Transverse colon (tissue), 4 donors: ENCODE measurements around the gene MARK2. TPM values are rescaled to one million over a fixed set of nuclear protein-coding genes. Genes with fewer than 3 reads are reported as not detected.
A peak's percentile ranks its signal among the peaks of the same experiment; 100 is the strongest.

Source experiments
- DNase-seq: peaks from one replicate; pipeline ENCODE4 v3.0.0-alpha.2; 2019
- H3K27ac ChIP-seq, 4 donors: fragments of 200-600 bp; sonication (generic); 2 replicates each; pipeline ENCODE4 v1.5.1; 2016 to 2018; ENCODE audit warnings: inconsistent platforms in 4 of 4
- H3K27me3 ChIP-seq: fragments of 200-600 bp; sonication (generic); 2 replicates; pipeline ENCODE4 v1.5.1; 2017; ENCODE audit warnings: inconsistent platforms
- H3K36me3 ChIP-seq, 4 donors: fragments of 200-600 bp; sonication (generic); 2 replicates each; pipeline ENCODE4 v1.5.1; 2017 to 2019; ENCODE audit warnings: inconsistent platforms in 4 of 4
- H3K4me1 ChIP-seq, 4 donors: fragments of 200-600 bp; sonication (generic); 2 replicates each; pipeline ENCODE4 v1.5.1; 2017 to 2020; ENCODE audit warnings: inconsistent platforms in 4 of 4
- H3K4me3 ChIP-seq, 4 donors: fragments of 200-600 bp; sonication (generic); 1 replicate in 1 of 4; 2 replicates in 3 of 4; pipeline versions ENCODE4 v1.5.1 to v1.6.1; 2017 to 2019; ENCODE audit warnings: inconsistent platforms in 4 of 4
- H3K9me3 ChIP-seq, 2 donors: fragments of 200-600 bp; sonication (generic); 2 replicates each; pipeline ENCODE4 v1.5.1; 2017 to 2019; ENCODE audit warnings: inconsistent platforms in 2 of 2
- EP300 ChIP-seq: sonication (generic); formaldehyde crosslinking; IDR thresholded peaks from one replicate; pipeline ENCODE4 v1.6.1; 2017; ENCODE audit warnings: antibody characterized with exemption, low read depth
- POLR2A ChIP-seq: fragments of 450-650 bp; IDR thresholded peaks from one replicate; pipeline ENCODE4 v1.6.1; 2016; ENCODE audit warnings: antibody characterized with exemption, mild to moderate bottlenecking, moderate library complexity
- POLR2AphosphoS5 ChIP-seq, 3 donors: sonication (generic); formaldehyde crosslinking; IDR thresholded peaks; one replicate each; pipeline ENCODE4 v1.6.1; 2016; ENCODE audit warnings: antibody characterized with exemption in 3 of 3
- WGBS, 2 donors: methylation state at CpG; one replicate each; pipeline ENCODE4 v1.1.5; 2018; ENCODE audit warnings: low coverage in 1 of 2; 5-methylcytosine and 5-hydroxymethylcytosine counted together
- in situ Hi-C, 4 donors: fragments of 200-750 bp; cut with MboI; loops; one replicate each; pipeline versions ENCODE4 v1.15.0 to v1.15.1; 2017; ENCODE audit warnings: low sequenced_read_pairs in 3 of 4, low pct_ligation_motif_present in 1 of 4, low pct_unique_long_range_greater_than_20kb in 1 of 4
- intact Hi-C: fragments of 100-400 bp; cut with DNase I; formaldehyde crosslinking; loops from one replicate; pipeline ENCODE4 v1.15.1; 2023; ENCODE audit warnings: low total_unique reads
- total RNA-seq, 4 donors: library from RNA; depleted of rRNA; stranded (reverse); fragments of >200 nt; gene quantifications; one replicate each; pipeline ENCODE4 v1.1.0, GENCODE V29; 2016
- TF ChIP-seq, protein P1 (sequence below), 5 experiments: fragments of 200-600 bp in 3 of 5; fragments of 450-650 bp in 2 of 5; sonication (generic) in 3 of 5; IDR thresholded peaks; 1 replicate in 2 of 5; 2 replicates in 3 of 5; pipeline ENCODE4 v1.5.1; 2016 to 2017; ENCODE audit warnings: antibody characterized with exemption in 5 of 5, inconsistent platforms in 3 of 5, mild to moderate bottlenecking in 2 of 5, moderate library complexity in 1 of 5

The MARK2 gene
- total RNA-seq, 4 donors from 2014 or later: 33.0 to 106 (median 77.8) TPM

DNA sequence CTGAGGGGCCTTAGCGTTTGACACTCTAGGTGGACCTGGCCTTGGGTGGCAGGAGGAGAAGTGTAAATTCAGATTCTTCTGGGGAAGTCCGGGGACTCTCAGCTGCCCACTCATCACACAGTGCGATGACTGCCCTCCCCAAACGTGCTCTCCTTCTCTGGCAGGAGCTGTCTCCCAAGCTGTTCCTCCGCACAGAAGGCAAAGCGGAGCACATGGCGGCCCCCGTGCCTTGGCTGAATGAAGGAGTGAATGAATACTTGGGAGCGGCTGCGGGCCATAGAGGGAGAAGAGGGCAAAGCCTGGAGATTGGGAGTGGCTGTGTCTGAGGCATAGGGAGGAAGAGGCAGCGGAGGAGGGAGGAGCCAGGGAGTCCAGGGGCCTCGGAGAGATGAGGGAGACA lies 93.0 kb downstream of the MARK2 start:
- DNase-seq: no peak
- in situ Hi-C loops (no loop called here), intact Hi-C loops (no loop called here)
- Histone ChIP-seq H3K4me3 (no peak overlapping the region), H3K27me3 (no peaks in the 10 kb centered on the region), H3K27ac (no peak overlapping the region), H3K36me3 (no peaks in the 10 kb centered on the region), H3K4me1 (no peaks in the 10 kb centered on the region), H3K9me3 (no peaks in the 10 kb centered on the region)
- TF ChIP-seq POLR2A: no peak
- no peak for TF ChIP-seq EP300
- no peak for TF ChIP-seq POLR2AphosphoS5 (IDR thresholded peaks at IDR 0.05)
- TF ChIP-seq, protein P1, sequence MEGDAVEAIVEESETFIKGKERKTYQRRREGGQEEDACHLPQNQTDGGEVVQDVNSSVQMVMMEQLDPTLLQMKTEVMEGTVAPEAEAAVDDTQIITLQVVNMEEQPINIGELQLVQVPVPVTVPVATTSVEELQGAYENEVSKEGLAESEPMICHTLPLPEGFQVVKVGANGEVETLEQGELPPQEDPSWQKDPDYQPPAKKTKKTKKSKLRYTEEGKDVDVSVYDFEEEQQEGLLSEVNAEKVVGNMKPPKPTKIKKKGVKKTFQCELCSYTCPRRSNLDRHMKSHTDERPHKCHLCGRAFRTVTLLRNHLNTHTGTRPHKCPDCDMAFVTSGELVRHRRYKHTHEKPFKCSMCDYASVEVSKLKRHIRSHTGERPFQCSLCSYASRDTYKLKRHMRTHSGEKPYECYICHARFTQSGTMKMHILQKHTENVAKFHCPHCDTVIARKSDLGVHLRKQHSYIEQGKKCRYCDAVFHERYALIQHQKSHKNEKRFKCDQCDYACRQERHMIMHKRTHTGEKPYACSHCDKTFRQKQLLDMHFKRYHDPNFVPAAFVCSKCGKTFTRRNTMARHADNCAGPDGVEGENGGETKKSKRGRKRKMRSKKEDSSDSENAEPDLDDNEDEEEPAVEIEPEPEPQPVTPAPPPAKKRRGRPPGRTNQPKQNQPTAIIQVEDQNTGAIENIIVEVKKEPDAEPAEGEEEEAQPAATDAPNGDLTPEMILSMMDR (IDR thresholded peaks at IDR 0.05): no peak
- WGBS, 2 donors: 71 to 85% methylated on average over 12 of the region's 12 CpGs

GRCh38 chr11:63933459-63933858 lies 94.5 kb downstream of the MARK2 start:
- in situ Hi-C loops: no loop called here
- no peaks in the 10 kb centered on the region for H3K9me3 ChIP-seq
- 70 to 83% methylated on average over 1 of the region's 1 CpG for WGBS, 2 donors
- DNase-seq: no peak
- TF ChIP-seq EP300: no peak
- TF ChIP-seq POLR2A: no peak
- TF ChIP-seq, protein P1 (IDR thresholded peaks at IDR 0.05): no peak
- no peak for TF ChIP-seq POLR2AphosphoS5 (IDR thresholded peaks at IDR 0.05)
- no peak overlapping the region for H3K27ac ChIP-seq
- H3K4me3 ChIP-seq: no peak overlapping the region
- peaks cover 0 to 7% (median 4%) of the 10 kb centered on the region in 4 donors for H3K4me1 ChIP-seq
- H3K36me3 ChIP-seq: no peaks in the 10 kb centered on the region
- intact Hi-C loops: no loop called here
- H3K27me3 ChIP-seq: no peaks in the 10 kb centered on the region

DNA sequence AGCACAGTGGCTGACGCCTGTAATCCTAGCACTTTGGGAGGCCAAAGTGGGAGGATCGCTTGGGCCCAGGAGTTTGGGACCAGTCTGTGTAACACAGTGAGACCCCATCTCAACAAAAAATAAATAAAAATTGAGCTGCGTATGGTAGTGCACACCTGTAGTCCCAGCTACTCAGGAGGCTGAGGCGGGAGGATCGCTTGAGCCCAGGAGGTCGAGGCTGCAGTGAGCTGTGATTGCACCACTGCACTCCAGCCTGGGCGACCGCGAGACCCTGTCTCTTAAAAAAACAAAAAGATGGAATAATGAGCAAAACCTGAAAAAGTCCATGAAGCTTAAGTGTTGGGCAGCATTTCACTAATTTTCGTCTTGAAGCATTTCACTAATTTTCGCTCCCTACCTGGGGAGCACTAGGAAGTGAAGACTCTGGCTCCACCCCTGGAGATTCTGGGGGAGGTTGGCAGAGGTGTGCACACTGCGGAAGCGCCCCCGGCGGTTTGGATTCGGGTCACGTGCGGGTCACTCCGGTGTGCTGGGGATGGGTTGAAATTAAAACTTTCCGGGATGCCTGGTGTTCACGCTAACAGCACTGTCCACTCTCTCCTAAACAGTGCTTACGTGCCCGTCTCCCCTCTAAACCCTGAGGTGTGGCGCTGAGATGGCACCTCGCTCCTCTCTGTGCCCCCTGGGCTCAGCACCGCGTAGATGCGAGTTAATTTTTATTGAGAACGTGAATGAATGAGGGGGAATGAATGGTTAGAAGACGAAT lies 99.0 kb downstream of the MARK2 start:
- peak overlapping the region; percentile 76 to 83 (median 80) for H3K27ac ChIP-seq
- H3K27me3 ChIP-seq: no peaks in the 10 kb centered on the region
- no peaks in the 10 kb centered on the region for H3K9me3 ChIP-seq
- H3K4me3 ChIP-seq: peak overlapping the region; percentile 26 to 79 (median 50)
- TF ChIP-seq POLR2A: no peak
- TF ChIP-seq EP300: no peak
- TF ChIP-seq, protein P1 (IDR thresholded peaks at IDR 0.05): no peak
- TF ChIP-seq POLR2AphosphoS5 (IDR thresholded peaks at IDR 0.05): no peak
- H3K4me1 ChIP-seq: peaks cover 0 to 38% (median 18%) of the 10 kb centered on the region in 4 donors
- no peaks in the 10 kb centered on the region for H3K36me3 ChIP-seq
- intact Hi-C loops: no loop called here
- WGBS, 2 donors: 19 to 24% methylated on average over 23 to 30 of the region's 30 CpGs
- DNase-seq: peak; percentile 32
- in situ Hi-C loops: no loop called here

- Histone ChIP-seq H3K36me3 (no peaks in the 10 kb centered on the region), H3K4me1 (peaks cover 3 to 46% (median 18%) of the 10 kb centered on the region in 4 donors), H3K27me3 (no peaks in the 10 kb centered on the region), H3K4me3 (peak within 1 kb of the TSS; percentile 49 to 79 (median 62)), H3K27ac (peak within 1 kb of the TSS; percentile 76 to 83 (median 80)), H3K9me3 (no peaks in the 10 kb centered on the region)
- TF ChIP-seq POLR2AphosphoS5 (IDR thresholded peaks at IDR 0.05) (peak in 1 of 3 donors; percentile 44), POLR2A (no peak)
- TF ChIP-seq, protein P1 (IDR thresholded peaks at IDR 0.05): peak in 1 of 5 experiments; percentile 18
- DNase-seq: peak; percentile 94
- intact Hi-C loops: no loop called here
- 1% methylated on average over 46 of the region's 92 CpGs; no CpG with 5 or more reads in 1 of the 2 donors for WGBS, 2 donors
- in situ Hi-C loops: no loop called here
Measured at GRCh38 chr11:63938479-63939396, 99.8 kb downstream of the MARK2 start, which contains the start of gene NAA40. Gene NAA40, plus strand, starts transcription at chr11:63939002. Its CDS starts 95 bp downstream, at chr11:63939097.
